Kidney (tissue), 14 donors: ENCODE results near the gene FAF1. TPM values are rescaled to one million over a fixed set of nuclear protein-coding genes. Genes with fewer than 3 reads are reported as not detected.
A peak's percentile ranks its signal among the peaks of the same experiment; 100 is the strongest.

Experiments used
- DNase-seq, 5 donors: peaks; one replicate each; pipeline ENCODE4 v3.0.0-alpha.2; 2013 to 2020
- FAIRE-seq: peaks from 2 replicates; lab custom pipeline; 2012; peaks lifted over from hg19 to GRCh38; lab: Jason Lieb, UNC
- H3K27ac ChIP-seq, 2 donors: one replicate each; pipeline ENCODE4 v1.7.0; 2013; ENCODE audit warnings: low read depth in 2 of 2, low read length in 2 of 2, inconsistent platforms in 1 of 2
- H3K27me3 ChIP-seq: one replicate; pipeline ENCODE4 v1.7.1; 2013; ENCODE audit warnings: low read length, inconsistent platforms; ENCODE audit not compliant: control insufficient read depth, insufficient read depth
- H3K36me3 ChIP-seq, 3 donors: one replicate each; pipeline versions ENCODE4 v1.7.0 to v1.7.1; 2013; ENCODE audit warnings: low read length in 3 of 3, control low read depth in 1 of 3, inconsistent platforms in 1 of 3; ENCODE audit not compliant: insufficient read depth in 3 of 3, control insufficient read depth in 2 of 3
- H3K4me1 ChIP-seq, 3 donors: one replicate each; pipeline versions ENCODE4 v1.7.0 to v1.7.1; 2013; ENCODE audit warnings: low read length in 3 of 3, inconsistent platforms in 1 of 3, low read depth in 1 of 3; ENCODE audit not compliant: control insufficient read depth in 2 of 3, insufficient read depth in 2 of 3
- H3K4me3 ChIP-seq, 3 donors: one replicate each; pipeline versions ENCODE4 v1.7.0 to v1.8.1; 2013; ENCODE audit warnings: low read length in 3 of 3, control low read depth in 1 of 3, inconsistent platforms in 1 of 3
- H3K9ac ChIP-seq, 3 donors: one replicate each; pipeline versions ENCODE4 v1.7.0 to v1.7.1; 2013; ENCODE audit warnings: low read length in 3 of 3, control low read depth in 1 of 3, inconsistent platforms in 1 of 3
- H3K9me3 ChIP-seq, 3 donors: one replicate each; pipeline versions ENCODE4 v1.7.0 to v1.7.1; 2013; ENCODE audit warnings: low read length in 3 of 3, control low read depth in 1 of 3, inconsistent platforms in 1 of 3; ENCODE audit not compliant: control insufficient read depth in 2 of 3, insufficient read depth in 1 of 3
- CTCF ChIP-seq: IDR thresholded peaks from 3 replicates; pipeline ENCODE4 v1.5.1; 2012; ENCODE audit warnings: mild to moderate bottlenecking, moderate library complexity, borderline replicate concordance; ENCODE audit not compliant: insufficient read depth; ENCODE audit errors: extremely low read depth
- intact Hi-C: fragments of 100-400 bp; cut with DNase I; formaldehyde crosslinking; loops from one replicate; pipeline ENCODE4 v1.11.1; 2022
- polyA plus RNA-seq: library from polyadenylated mRNA; stranded (reverse); fragments of 350-450 nt; fragmentation: Illumina TruSeq; extraction: RNeasy Lipid Tissue Mini Kit (QIAGEN cat#74804); gene quantifications from one replicate; pipeline ENCODE4 v1.2.3, GENCODE V29; 2014; ENCODE audit warnings: low read depth, low replicate concordance; ENCODE audit not compliant: insufficient read depth
- total RNA-seq: library from RNA; stranded (reverse); fragmentation: NEBNext Ultra II Directional; extraction: Animal tissue kit (Norgen Biotek cat#: 25700); gene quantifications from one replicate; pipeline ENCODE4 v1.2.1, GENCODE V29; 2021
- donor health status: control.
- donor health status: control.
- donor health status: control.
- donor health status: control.
- donor health status: control.
- donor health status: DM: yes; HTN: yes; CAD: no.
- donor health status: Normal renal cell carcinoma (clear cell type).

The FAF1 gene
- total and polyA plus RNA-seq, 2 donors from 2014 or later = 50.1 to 72.8 TPM

GRCh38 chr1:50644447-50645105, 315.5 kb downstream of the FAF1 start:
- DNase-seq (no peak), FAIRE-seq (no peak)
- Histone ChIP-seq H3K4me3 (peak overlapping the region in 2 of 3 donors; percentile 26 to 36), H3K4me1 (peaks cover 0 to 17% (median 0%) of the 10 kb centered on the region in 3 donors), H3K36me3 (no peaks in the 10 kb centered on the region), H3K9ac (peak overlapping the region in 1 of 3 donors; percentile 31), H3K27ac (peak overlapping the region; percentile 12 to 30), H3K9me3 (no peaks in the 10 kb centered on the region), H3K27me3 (no peaks in the 10 kb centered on the region)
- intact Hi-C loops = no loop called here
- no peak for TF ChIP-seq CTCF

- Histone ChIP-seq H3K4me1 (no peaks in the 10 kb centered on the region), H3K9ac (no peak overlapping the region), H3K4me3 (no peak overlapping the region), H3K27me3 (no peaks in the 10 kb centered on the region), H3K36me3 (no peaks in the 10 kb centered on the region), H3K9me3 (no peaks in the 10 kb centered on the region), H3K27ac (no peak overlapping the region)
- DNase-seq (no peak), FAIRE-seq (no peak)
- no peak for TF ChIP-seq CTCF
- intact Hi-C loops = no loop called here
Observed at GRCh38 chr1:50637460-50637859, 322.6 kb downstream of the FAF1 start.

GRCh38 chr1:50634251-50634650, 325.8 kb downstream of the FAF1 start:
- FAIRE-seq (no peak), DNase-seq (no peak)
- H3K36me3 ChIP-seq = no peaks in the 10 kb centered on the region
- H3K27me3 ChIP-seq = no peaks in the 10 kb centered on the region
- no peak overlapping the region for H3K27ac ChIP-seq
- H3K9me3 ChIP-seq = no peaks in the 10 kb centered on the region
- H3K9ac ChIP-seq = no peak overlapping the region
- no peaks in the 10 kb centered on the region for H3K4me1 ChIP-seq
- intact Hi-C loops = no loop called here
- no peak overlapping the region for H3K4me3 ChIP-seq
- TF ChIP-seq CTCF = no peak
